HUES64 (cell line): ENCODE data around the gene MAGI2.

ENCODE experiments used
- H3K27ac ChIP-seq: 2 replicates; pipeline ENCODE4 v1.7.0; 2013; ENCODE audit warnings: low read depth, low read length, inconsistent platforms
- H3K27me3 ChIP-seq: 2 replicates; pipeline ENCODE4 v1.6.1; 2013; ENCODE audit warnings: mild to moderate bottlenecking, low read length; ENCODE audit not compliant: insufficient read depth
- H3K36me3 ChIP-seq: 2 replicates; pipeline ENCODE4 v1.6.1; 2013; ENCODE audit warnings: mild to moderate bottlenecking, low read length; ENCODE audit not compliant: insufficient read depth
- H3K4me1 ChIP-seq: 2 replicates; pipeline ENCODE4 v1.6.1; 2013; ENCODE audit warnings: mild to moderate bottlenecking, low read length, moderate library complexity; ENCODE audit not compliant: insufficient read depth
- H3K4me3 ChIP-seq: 2 replicates; pipeline ENCODE4 v1.5.1; 2013; ENCODE audit warnings: mild to moderate bottlenecking, low read length, moderate library complexity
- H3K9ac ChIP-seq: 2 replicates; pipeline ENCODE4 v1.6.1; 2013; ENCODE audit warnings: mild to moderate bottlenecking, low read depth, low read length
- H3K9me3 ChIP-seq: 2 replicates; pipeline ENCODE4 v1.6.1; 2013; ENCODE audit warnings: low read depth, low read length; ENCODE audit not compliant: insufficient read depth
- WGBS: fragments of 150-250, 120-280 bp; methylation state at CpG from one replicate; pipeline ENCODE4 v1.1.7; 2013; ENCODE audit warnings: missing lambda C conversion rate; 5-methylcytosine and 5-hydroxymethylcytosine counted together

MAGI2 gene

DNA sequence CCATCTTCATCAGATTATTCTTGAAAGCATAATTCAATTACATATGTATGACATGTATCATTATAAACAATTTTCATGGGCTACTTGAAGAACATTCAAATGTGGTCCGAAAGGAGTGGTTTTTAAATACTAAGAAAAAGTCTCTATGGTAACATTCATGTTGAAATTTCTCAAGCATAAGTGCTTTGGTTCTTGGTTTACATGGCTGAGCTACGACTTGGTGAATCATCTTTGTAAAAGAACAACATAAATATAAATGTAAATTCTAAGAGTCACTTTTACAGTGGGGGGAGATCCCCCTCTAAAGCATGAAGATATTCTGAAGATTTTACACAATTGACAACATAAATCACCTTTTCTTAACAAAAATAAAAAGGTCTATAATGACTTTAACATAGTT, 118.6 kb downstream of the MAGI2 start:
- H3K9ac ChIP-seq: no peak overlapping the region
- no peaks in the 10 kb centered on the region for H3K27me3 ChIP-seq
- no peaks in the 10 kb centered on the region for H3K36me3 ChIP-seq
- no peaks in the 10 kb centered on the region for H3K9me3 ChIP-seq
- WGBS: 91% methylated on average over 1 of the region's 2 CpGs
- no peaks in the 10 kb centered on the region for H3K4me1 ChIP-seq
- no peak overlapping the region for H3K4me3 ChIP-seq
- H3K27ac ChIP-seq: no peak overlapping the region

GRCh38 chr7:79334334-79334733, 119.1 kb downstream of the MAGI2 start:
- H3K9ac ChIP-seq: no peak overlapping the region
- no peaks in the 10 kb centered on the region for H3K36me3 ChIP-seq

DNA sequence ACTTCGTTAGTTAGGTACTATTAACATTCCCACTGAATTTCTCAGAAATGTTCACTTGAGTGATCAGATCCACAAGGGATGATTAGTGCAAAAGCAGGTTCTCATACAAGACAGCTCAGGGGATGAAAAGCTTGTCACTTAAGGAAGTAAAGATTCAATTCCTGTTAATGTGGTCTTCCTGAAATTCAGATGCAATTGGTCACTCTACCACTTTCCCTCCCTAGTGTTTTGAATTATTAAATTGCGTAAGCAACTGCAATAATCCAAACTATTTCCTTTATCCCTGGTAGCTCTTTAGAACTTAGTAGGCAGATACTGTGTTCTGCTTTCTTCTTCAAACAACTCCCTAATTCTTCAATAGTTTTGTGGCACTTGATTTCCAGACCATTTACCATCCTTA, 121.4 kb downstream of the MAGI2 start:
- 69% methylated on average over 2 of the region's 2 CpGs for WGBS
- Histone ChIP-seq H3K27me3 (no peaks in the 10 kb centered on the region), H3K9ac (no peak overlapping the region), H3K36me3 (no peaks in the 10 kb centered on the region), H3K27ac (no peak overlapping the region), H3K4me3 (no peak overlapping the region), H3K9me3 (no peaks in the 10 kb centered on the region), H3K4me1 (no peaks in the 10 kb centered on the region)

More at GRCh38 chr7:79334334-79334733, 119.1 kb downstream of the MAGI2 start:
- Histone ChIP-seq H3K4me1 (no peaks in the 10 kb centered on the region), H3K27me3 (no peaks in the 10 kb centered on the region), H3K27ac (no peak overlapping the region), H3K9me3 (no peaks in the 10 kb centered on the region), H3K4me3 (no peak overlapping the region)

DNA sequence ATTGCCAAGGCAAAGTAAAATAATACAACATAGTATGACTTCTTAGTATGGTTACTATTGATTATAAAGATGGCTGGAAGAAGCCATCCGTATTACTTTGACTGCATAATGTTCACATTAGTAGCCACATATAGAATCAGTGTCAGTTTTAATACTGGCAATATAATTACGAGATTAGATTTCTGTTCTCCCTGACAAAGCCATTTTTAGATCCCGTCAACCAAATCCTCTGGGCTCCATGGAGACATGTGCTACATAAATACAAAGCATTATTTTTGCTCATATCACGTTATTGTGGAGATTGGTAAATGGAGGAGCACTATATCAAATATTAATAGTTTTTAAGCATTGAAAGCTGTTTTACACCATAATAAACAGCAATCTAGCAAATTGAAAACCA, 124.0 kb downstream of the MAGI2 start:
- no peak overlapping the region for H3K27ac ChIP-seq
- H3K4me1 ChIP-seq: no peaks in the 10 kb centered on the region
- no peaks in the 10 kb centered on the region for H3K9me3 ChIP-seq
- H3K27me3 ChIP-seq: no peaks in the 10 kb centered on the region
- no peak overlapping the region for H3K9ac ChIP-seq
- 97% methylated on average over 2 of the region's 4 CpGs for WGBS
- no peak overlapping the region for H3K4me3 ChIP-seq
- H3K36me3 ChIP-seq: no peaks in the 10 kb centered on the region

DNA sequence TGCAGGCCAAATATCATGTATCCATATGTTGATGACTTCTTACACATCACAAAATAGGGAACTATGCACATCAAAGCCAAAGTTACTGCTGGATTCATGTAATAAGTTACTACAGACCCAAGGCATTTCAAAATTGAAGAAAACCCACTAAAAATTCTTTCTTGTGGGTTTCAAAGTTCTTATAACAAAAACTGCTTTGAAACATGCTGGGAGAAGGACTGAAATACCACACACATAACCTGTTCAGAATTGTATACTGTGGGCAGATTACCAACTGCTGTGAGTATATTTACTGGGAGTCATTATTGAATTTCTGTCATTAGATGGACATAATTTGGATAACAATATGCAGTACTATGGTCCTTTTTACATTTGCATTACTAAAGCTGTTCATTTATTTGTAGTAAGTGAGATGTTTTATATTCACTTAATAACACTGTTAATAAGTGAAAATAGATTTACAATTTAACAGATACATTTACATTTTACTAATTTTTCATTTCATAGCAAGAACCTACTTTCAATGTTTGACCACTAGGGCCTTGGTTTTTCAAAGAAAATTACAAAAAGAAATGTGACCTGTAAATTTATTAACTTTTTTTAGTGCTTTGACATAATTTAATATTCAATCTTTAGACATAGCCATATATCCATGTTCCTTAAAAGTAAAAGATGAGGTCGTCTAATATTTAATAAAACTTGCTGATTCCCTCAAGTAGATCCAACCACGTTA, 132.6 kb downstream of the MAGI2 start:
- H3K27ac ChIP-seq: no peak overlapping the region
- H3K36me3 ChIP-seq: no peaks in the 10 kb centered on the region
- no peaks in the 10 kb centered on the region for H3K9me3 ChIP-seq
- no peak overlapping the region for H3K9ac ChIP-seq
- H3K4me3 ChIP-seq: no peak overlapping the region
- WGBS: 64% methylated on average over 2 of the region's 2 CpGs
- H3K27me3 ChIP-seq: no peaks in the 10 kb centered on the region
- peaks cover 11% of the 10 kb centered on the region for H3K4me1 ChIP-seq

DNA sequence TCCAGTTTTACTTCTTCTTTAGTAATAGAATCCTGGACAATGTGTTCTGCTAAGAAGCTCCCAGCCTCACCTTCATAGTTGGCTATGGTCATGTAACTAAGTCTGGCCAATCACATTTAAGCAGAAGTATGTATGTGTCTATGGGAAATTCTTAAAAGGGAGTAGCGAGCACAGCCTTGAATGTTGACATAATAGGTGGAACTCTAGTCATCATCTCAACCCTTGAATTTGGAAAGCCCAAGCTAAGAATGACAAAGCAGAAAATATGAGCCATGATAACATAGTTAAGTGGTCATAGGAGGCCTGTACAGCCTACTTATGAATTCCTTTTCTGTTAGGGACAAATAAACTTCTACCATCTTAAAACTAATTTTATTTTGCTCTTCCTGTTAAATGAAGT, 134.1 kb downstream of the MAGI2 start:
- Histone ChIP-seq H3K36me3 (no peaks in the 10 kb centered on the region), H3K4me1 (peaks cover 11% of the 10 kb centered on the region), H3K27ac (no peak overlapping the region), H3K27me3 (no peaks in the 10 kb centered on the region), H3K9me3 (no peaks in the 10 kb centered on the region), H3K4me3 (no peak overlapping the region), H3K9ac (no peak overlapping the region)
- 95% methylated on average over 1 of the region's 1 CpG for WGBS

GRCh38 chr7:79317728-79318127, 135.7 kb downstream of the MAGI2 start:
- Histone ChIP-seq H3K4me1 (peaks cover 11% of the 10 kb centered on the region), H3K9ac (no peak overlapping the region), H3K9me3 (no peaks in the 10 kb centered on the region), H3K4me3 (no peak overlapping the region), H3K27me3 (no peaks in the 10 kb centered on the region), H3K36me3 (no peaks in the 10 kb centered on the region), H3K27ac (0 out of 2 replicates have a peak overlapping the region, but pooled peaks have one; percentile 2)
- WGBS: 34% methylated on average over 2 of the region's 2 CpGs

GRCh38 chr7:79312022-79312421, 141.4 kb downstream of the MAGI2 start:
- Histone ChIP-seq H3K4me1 (0 out of 2 replicates have a peak, but pooled peaks cover under 1% of the 10 kb centered on the region), H3K9ac (no peak overlapping the region), H3K36me3 (no peaks in the 10 kb centered on the region), H3K27ac (no peak overlapping the region), H3K27me3 (no peaks in the 10 kb centered on the region), H3K9me3 (no peaks in the 10 kb centered on the region), H3K4me3 (no peak overlapping the region)
- WGBS: 97% methylated on average over 3 of the region's 3 CpGs

DNA sequence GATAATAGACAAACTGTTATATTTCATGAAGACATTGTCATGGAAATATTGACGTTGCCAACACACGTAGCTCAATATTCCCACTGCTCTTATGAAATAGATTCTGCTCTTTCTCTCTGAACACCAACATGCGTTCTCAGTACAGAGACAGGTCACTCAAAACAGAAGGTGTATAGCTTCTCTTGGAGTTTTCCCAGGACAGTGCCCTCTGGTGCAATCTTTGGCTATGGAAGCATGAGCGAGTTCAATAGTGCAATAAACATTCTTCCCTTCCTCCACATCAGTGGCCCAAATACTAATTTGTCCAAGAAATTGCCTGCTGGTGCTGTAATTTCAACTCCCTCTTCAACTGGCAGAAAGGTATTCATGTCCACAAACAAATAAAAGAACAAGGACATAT, 145.3 kb downstream of the MAGI2 start:
- WGBS: 88% methylated on average over 4 of the region's 4 CpGs
- Histone ChIP-seq H3K36me3 (no peaks in the 10 kb centered on the region), H3K9me3 (no peaks in the 10 kb centered on the region), H3K4me3 (no peak overlapping the region), H3K4me1 (no peaks in the 10 kb centered on the region), H3K27ac (no peak overlapping the region), H3K9ac (no peak overlapping the region), H3K27me3 (no peaks in the 10 kb centered on the region)

DNA sequence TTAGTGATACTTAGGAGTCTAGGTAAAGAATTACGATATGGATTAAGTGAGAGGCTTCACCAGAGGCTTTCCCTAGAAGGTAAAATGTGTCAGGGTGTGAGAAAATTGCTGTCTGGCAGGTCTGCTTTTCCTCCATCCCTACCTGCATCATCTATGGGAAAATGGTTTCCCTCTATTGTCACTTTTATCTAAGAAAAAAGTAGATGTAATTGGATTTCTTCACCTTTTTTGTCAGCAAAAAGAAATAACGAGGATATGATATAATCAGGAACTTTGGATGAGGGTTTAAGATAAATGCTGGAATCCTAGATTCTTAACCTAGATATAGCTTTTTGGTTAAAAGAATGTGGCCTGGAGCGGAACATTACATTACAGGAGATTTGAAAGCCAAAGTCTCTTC, 146.1 kb downstream of the MAGI2 start:
- H3K27ac ChIP-seq: no peak overlapping the region
- no peaks in the 10 kb centered on the region for H3K9me3 ChIP-seq
- H3K4me1 ChIP-seq: no peaks in the 10 kb centered on the region
- H3K27me3 ChIP-seq: no peaks in the 10 kb centered on the region
- H3K4me3 ChIP-seq: no peak overlapping the region
- no peaks in the 10 kb centered on the region for H3K36me3 ChIP-seq
- no peak overlapping the region for H3K9ac ChIP-seq
- 83% methylated on average over 3 of the region's 3 CpGs for WGBS

DNA sequence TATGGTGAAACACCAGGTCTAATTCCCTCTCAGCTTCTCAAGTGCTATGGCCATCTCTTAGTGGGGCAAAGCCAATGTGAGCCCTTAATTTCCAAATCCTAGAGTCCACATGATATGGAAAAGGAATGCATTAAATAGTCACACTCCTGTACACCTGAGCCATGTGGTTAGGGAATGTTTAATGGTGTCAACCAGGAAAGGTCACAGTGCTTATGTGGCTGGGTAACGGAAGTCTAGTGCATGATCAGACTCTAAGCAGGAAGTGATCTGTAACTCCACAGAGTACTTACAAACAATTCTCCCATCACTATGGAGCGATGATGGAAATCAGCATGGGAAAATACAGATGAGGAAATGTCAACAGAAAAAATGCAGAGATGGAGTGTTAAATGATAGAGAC, 148.8 kb downstream of the MAGI2 start:
- Histone ChIP-seq H3K9ac (no peak overlapping the region), H3K4me1 (no peaks in the 10 kb centered on the region), H3K27ac (no peak overlapping the region), H3K4me3 (no peak overlapping the region), H3K36me3 (no peaks in the 10 kb centered on the region), H3K27me3 (no peaks in the 10 kb centered on the region), H3K9me3 (no peaks in the 10 kb centered on the region)
- WGBS: 100% methylated on average over 1 of the region's 2 CpGs

GRCh38 chr7:79302293-79302692, 151.2 kb downstream of the MAGI2 start:
- H3K27ac ChIP-seq: no peak overlapping the region
- H3K4me3 ChIP-seq: no peak overlapping the region
- H3K36me3 ChIP-seq: no peaks in the 10 kb centered on the region
- H3K9me3 ChIP-seq: no peaks in the 10 kb centered on the region
- H3K27me3 ChIP-seq: no peaks in the 10 kb centered on the region
- H3K4me1 ChIP-seq: no peaks in the 10 kb centered on the region
- 93% methylated on average over 1 of the region's 1 CpG for WGBS
- H3K9ac ChIP-seq: no peak overlapping the region
